HepG2 (cell line): ENCODE results near the gene DLX3. TPM values are rescaled to one million over a fixed set of nuclear protein-coding genes. Genes with fewer than 3 reads are reported as not detected.

Experiments used
- ARID4A ChIP-seq: sonication (generic); formaldehyde crosslinking; IDR thresholded peaks from 2 replicates; pipeline ENCODE4 v1.5.0; 2020; ENCODE audit warnings: mild to moderate bottlenecking, missing genetic modification reagents, borderline replicate concordance
- BORCS8-MEF2B ChIP-seq: sonication (generic); formaldehyde crosslinking; IDR thresholded peaks from 2 replicates; pipeline ENCODE4 v1.8.0; 2022; ENCODE audit warnings: mild to moderate bottlenecking, missing genetic modification reagents
- CSRNP1 ChIP-seq: sonication (generic); formaldehyde crosslinking; IDR thresholded peaks from 2 replicates; pipeline ENCODE4 v1.8.1; 2023; ENCODE audit warnings: mild to moderate bottlenecking, missing genetic modification reagents
- HNF1A ChIP-seq, 2 experiments: sonication (generic) in 1 of 2; formaldehyde crosslinking in 1 of 2; IDR thresholded peaks; 2 replicates each; pipeline versions ENCODE4 v1.4.0 to v1.6.1; 2016 to 2020; ENCODE audit warnings: borderline replicate concordance in 1 of 2, low read depth in 1 of 2, mild to moderate bottlenecking in 1 of 2, missing genetic modification reagents in 1 of 2
- MIXL1 ChIP-seq: IDR thresholded peaks from 2 replicates; pipeline ENCODE4 v1.6.1; 2016
- MYPOP ChIP-seq: sonication (generic); formaldehyde crosslinking; IDR thresholded peaks from 2 replicates; pipeline ENCODE4 v1.8.1; 2023; ENCODE audit warnings: mild to moderate bottlenecking, moderate library complexity, missing genetic modification reagents
- NFRKB ChIP-seq: fragments of 450-650 bp; IDR thresholded peaks from 2 replicates; pipeline ENCODE4 v1.6.1; 2017
- NFYC ChIP-seq: IDR thresholded peaks from 2 replicates; pipeline ENCODE4 v1.6.1; 2016; ENCODE audit warnings: missing genetic modification reagents, missing compliant biosample characterization
- NONO ChIP-seq, 2 experiments: fragments of 450-650 bp in 1 of 2; sonication (generic) in 1 of 2; formaldehyde crosslinking in 1 of 2; IDR thresholded peaks in 1 of 2; conservative IDR thresholded peaks in 1 of 2; 2 replicates each; pipeline versions ENCODE4 v1.6.1 to v1.8.0; 2017 to 2022; ENCODE audit warnings: mild to moderate bottlenecking in 1 of 2, missing genetic modification reagents in 1 of 2, moderate library complexity in 1 of 2
- ONECUT2 ChIP-seq: sonication (generic); formaldehyde crosslinking; IDR thresholded peaks from 2 replicates; pipeline ENCODE4 v1.4.0; 2020; ENCODE audit warnings: missing genetic modification reagents
- SAP130 ChIP-seq: IDR thresholded peaks from 2 replicates; pipeline ENCODE4 v1.6.1; 2016; ENCODE audit warnings: low read depth
- SKIL ChIP-seq: sonication (generic); formaldehyde crosslinking; IDR thresholded peaks from 2 replicates; pipeline ENCODE4 v1.8.0; 2022; ENCODE audit warnings: missing genetic modification reagents, mild to moderate bottlenecking, moderate library complexity, borderline replicate concordance
- ZBTB7A ChIP-seq: sonication (generic); formaldehyde crosslinking; IDR thresholded peaks from 2 replicates; pipeline ENCODE4 v1.8.0; 2022; ENCODE audit warnings: mild to moderate bottlenecking, missing genetic modification reagents
- polyA plus RNA-seq, 8 experiments: library from polyadenylated mRNA; depleted of rRNA in 3 of 8; stranded (reverse) in 7 of 8; unstranded in 1 of 8; fragments of >200 nt; fragmentation: Illumina TruSeq in 4 of 8; extraction: Trizol in 4 of 8; gene quantifications; 2 replicates each; pipeline versions ENCODE4 v1.2.1 to v1.2.3, GENCODE V29; 2011 to 2016; ENCODE audit warnings: low read depth in 4 of 8, missing spikeins in 1 of 8, mixed read lengths in 1 of 8; ENCODE audit not compliant: insufficient read depth in 1 of 8
- total RNA-seq, 5 experiments: library from RNA; depleted of rRNA; stranded (reverse); fragments of >200 nt; fragmentation: Illumina TruSeq; extraction: Trizol; gene quantifications; 2 replicates each; pipeline ENCODE4 v1.2.3, GENCODE V29; 2016; ENCODE audit warnings: low read depth in 1 of 5

DLX3 gene
- total and polyA plus RNA-seq, 2 of the 13 experiments (the other 11 are each of a cell fraction or from before 2014, with no cell fraction given): 0.03 TPM; not detected in 1

GRCh38 chr17:49996495-49997300, 1.7 kb upstream of the DLX3 start (continued):
- TF ChIP-seq SKIL (CRISPR knock-in tag) (0 out of 2 replicates have a peak, but pooled peaks have one; percentile 42), BORCS8-MEF2B (CRISPR knock-in tag) (peak; percentile 81), NFYC (CRISPR knock-in tag) (no peak), SAP130 (CRISPR knock-in tag) (0 out of 2 replicates have a peak, but pooled peaks have one; percentile 20), NFRKB (no peak), NONO (IDR thresholded peaks at IDR 0.05) (no peak), NONO (CRISPR knock-in tag; conservative IDR thresholded peaks at IDR 0.05) (peak; percentile 88), MIXL1 (0 out of 2 replicates have a peak, but pooled peaks have one; percentile 41), ONECUT2 (no peak), ZBTB7A (CRISPR knock-in tag) (peak; percentile 61), HNF1A (IDR thresholded peaks at IDR 0.05; ENCODE audit: low read depth) (no peak), HNF1A (CRISPR knock-in tag; IDR thresholded peaks at IDR 0.05; ENCODE audit: borderline replicate concordance) (no peak), MYPOP (CRISPR knock-in tag) (peak; percentile 59; the same call in 1 of the 2 replicates), ARID4A (CRISPR knock-in tag) (0 out of 2 replicates have a peak, but pooled peaks have one; percentile 34), CSRNP1 (CRISPR knock-in tag) (0 out of 2 replicates have a peak, but pooled peaks have one; percentile 29)
